Measurements from ENCODE around the gene LIPF. TPM values are rescaled to one million over a fixed set of nuclear protein-coding genes. Genes with fewer than 3 reads are reported as not detected.
"Not testable (repeated sequence)": the region's sequence is repeated elsewhere in the genome, so short reads cannot be mapped to it uniquely, and the experiment has no call there.

LIPF gene
- polyA plus RNA-seq, 4 donors = 0.11 to 0.47 (median 0.43) TPM

- DNase-seq (ENCODE audit: low read depth in 4 of 4, low spot score in 2 of 4) = no peak
Measured at GRCh38 chr10:88672041-88672440, 7.8 kb downstream of the LIPF start.

- DNase-seq (ENCODE audit: low read depth in 4 of 4, low spot score in 2 of 4) = no peak
Measured at GRCh38 chr10:88676283-88677060, 12.2 kb downstream of the LIPF start.

- no peak for DNase-seq (ENCODE audit: low read depth in 4 of 4, low spot score in 2 of 4)
Measured at GRCh38 chr10:88680958-88681357, 16.7 kb downstream of the LIPF start.

GRCh38 chr10:88682491-88682890 lies 18.2 kb downstream of the LIPF start:
- DNase-seq (ENCODE audit: low read depth in 4 of 4, low spot score in 2 of 4) = no peak

GRCh38 chr10:88687853-88688467 lies 23.7 kb downstream of the LIPF start:
- DNase-seq (ENCODE audit: low read depth in 4 of 4, low spot score in 2 of 4) = no peak

GRCh38 chr10:88689366-88689765 lies 25.1 kb downstream of the LIPF start:
- no peak for DNase-seq (ENCODE audit: low read depth in 4 of 4, low spot score in 2 of 4)

- no peak for DNase-seq (ENCODE audit: low read depth in 4 of 4, low spot score in 2 of 4)
Measured at GRCh38 chr10:88693392-88694020, 29.3 kb downstream of the LIPF start.

GRCh38 chr10:88702848-88703597 lies 38.8 kb downstream of the LIPF start:
- DNase-seq (ENCODE audit: low read depth in 4 of 4, low spot score in 2 of 4) = peak in 1 of 4 donors; percentile 8

- DNase-seq (ENCODE audit: low read depth in 4 of 4, low spot score in 2 of 4) = no peak
Measured at GRCh38 chr10:88705958-88706357, 41.7 kb downstream of the LIPF start, which contains the start of gene LIPK. Gene LIPK, plus strand, starts transcription at chr10:88706249. Its CDS starts 18,295 bp downstream, at chr10:88724544.

- no peak for DNase-seq (ENCODE audit: low read depth in 4 of 4, low spot score in 2 of 4)
Measured at GRCh38 chr10:88707429-88708155, 43.4 kb downstream of the LIPF start.

- not testable (repeated sequence) for DNase-seq (ENCODE audit: low read depth in 4 of 4, low spot score in 2 of 4)
Measured at GRCh38 chr10:88709361-88709760, 45.1 kb downstream of the LIPF start.

- no peak for DNase-seq (ENCODE audit: low read depth in 4 of 4, low spot score in 2 of 4)
Measured at GRCh38 chr10:88715517-88715916, 51.3 kb downstream of the LIPF start.

GRCh38 chr10:88721392-88721791 lies 57.1 kb downstream of the LIPF start:
- DNase-seq (ENCODE audit: low read depth in 4 of 4, low spot score in 2 of 4) = no peak

GRCh38 chr10:88725798-88726197 lies 61.6 kb downstream of the LIPF start:
- DNase-seq (ENCODE audit: low read depth in 4 of 4, low spot score in 2 of 4) = no peak

- no peak for DNase-seq (ENCODE audit: low read depth in 4 of 4, low spot score in 2 of 4)
Measured at GRCh38 chr10:88728107-88728763, 64.0 kb downstream of the LIPF start.

Other genes starting within 250 kb of the LIPF start
- gene RNLS, start 81.1 kb upstream of the LIPF start, polyA plus RNA-seq (ENCODE audit: insufficient read length in 4 of 4) = 10 to 100 TPM; 14.5 to 21.2 (median 15.8) TPM
- under 1 TPM; 0.17 to 0.31 (median 0.25) TPM for gene LIPJ, start 77.7 kb upstream of the LIPF start, polyA plus RNA-seq (ENCODE audit: insufficient read length in 4 of 4)
- gene LIPK, start 41.8 kb downstream of the LIPF start, polyA plus RNA-seq (ENCODE audit: insufficient read length in 4 of 4) = not detected
- not detected for gene LIPN, start 95.6 kb downstream of the LIPF start, polyA plus RNA-seq (ENCODE audit: insufficient read length in 4 of 4)
- gene LIPM, start 138.3 kb downstream of the LIPF start, polyA plus RNA-seq (ENCODE audit: insufficient read length in 4 of 4) = under 1 TPM in 1 of 4 donors, not detected in 3; 0.13 TPM
- under 1 TPM; 0.25 to 0.49 (median 0.46) TPM for gene ANKRD22, start 187.4 kb downstream of the LIPF start, polyA plus RNA-seq (ENCODE audit: insufficient read length in 4 of 4)
- 1 to 10 TPM; 1.9 to 2.3 (median 2.2) TPM for gene STAMBPL1, start 215.8 kb downstream of the LIPF start, polyA plus RNA-seq (ENCODE audit: insufficient read length in 4 of 4)

Data from left renal cortex interstitium (tissue), 4 donors.